NCI-H2081 (cell line): ENCODE measurements around the gene MYO16.
"Not testable (repeated sequence)": the region's sequence is repeated elsewhere in the genome, so short reads cannot be mapped to it uniquely, and the experiment has no call there.

Source experiments
- DNase-seq, 2 experiments: peaks; one replicate each; lab custom pipeline; 2025; lab: John Stamatoyannopoulos, UW

MYO16 gene

DNA sequence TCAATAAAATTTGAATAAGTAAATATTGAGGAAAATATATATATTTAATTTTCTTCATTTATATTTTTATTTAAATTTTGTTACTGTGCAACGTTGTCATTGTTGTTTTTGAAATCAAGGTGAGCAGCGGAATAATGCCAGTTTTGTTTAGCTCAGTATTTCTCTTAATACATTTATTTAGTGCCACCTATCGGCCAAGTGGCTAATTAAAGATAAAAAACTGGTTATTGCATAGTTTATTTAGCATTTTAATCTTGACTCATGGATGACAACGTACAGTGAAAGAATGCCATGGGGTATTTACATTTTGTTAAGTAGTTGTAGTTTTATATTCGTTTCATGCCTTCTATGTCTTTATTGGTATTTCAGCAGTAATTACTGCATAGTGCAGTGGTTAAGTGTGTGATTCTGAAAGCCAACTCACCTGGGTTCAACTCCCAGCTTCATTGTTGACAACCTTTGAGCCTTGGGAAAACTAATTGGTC, 265.9 kb downstream of the MYO16 start:
- peak; percentile 57 to 62 for DNase-seq

DNA sequence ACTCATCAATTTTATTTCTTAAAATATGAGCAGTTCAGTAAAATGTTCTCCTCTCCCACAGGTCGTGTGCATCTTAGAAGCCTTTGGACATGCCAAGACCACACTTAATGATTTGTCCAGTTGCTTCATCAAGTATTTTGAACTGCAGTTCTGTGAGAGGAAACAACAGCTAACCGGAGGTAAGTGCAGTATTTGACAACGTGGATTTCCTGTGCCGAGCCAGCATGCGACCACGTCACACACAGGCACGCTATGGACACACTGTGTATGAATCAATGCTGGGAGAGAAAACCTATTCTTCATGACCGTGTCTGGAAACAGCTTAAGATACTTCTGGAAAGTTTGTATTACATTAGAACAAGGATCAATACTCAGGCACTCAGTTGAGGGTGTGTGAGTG, 268.5 kb downstream of the MYO16 start:
- no peak for DNase-seq

DNA sequence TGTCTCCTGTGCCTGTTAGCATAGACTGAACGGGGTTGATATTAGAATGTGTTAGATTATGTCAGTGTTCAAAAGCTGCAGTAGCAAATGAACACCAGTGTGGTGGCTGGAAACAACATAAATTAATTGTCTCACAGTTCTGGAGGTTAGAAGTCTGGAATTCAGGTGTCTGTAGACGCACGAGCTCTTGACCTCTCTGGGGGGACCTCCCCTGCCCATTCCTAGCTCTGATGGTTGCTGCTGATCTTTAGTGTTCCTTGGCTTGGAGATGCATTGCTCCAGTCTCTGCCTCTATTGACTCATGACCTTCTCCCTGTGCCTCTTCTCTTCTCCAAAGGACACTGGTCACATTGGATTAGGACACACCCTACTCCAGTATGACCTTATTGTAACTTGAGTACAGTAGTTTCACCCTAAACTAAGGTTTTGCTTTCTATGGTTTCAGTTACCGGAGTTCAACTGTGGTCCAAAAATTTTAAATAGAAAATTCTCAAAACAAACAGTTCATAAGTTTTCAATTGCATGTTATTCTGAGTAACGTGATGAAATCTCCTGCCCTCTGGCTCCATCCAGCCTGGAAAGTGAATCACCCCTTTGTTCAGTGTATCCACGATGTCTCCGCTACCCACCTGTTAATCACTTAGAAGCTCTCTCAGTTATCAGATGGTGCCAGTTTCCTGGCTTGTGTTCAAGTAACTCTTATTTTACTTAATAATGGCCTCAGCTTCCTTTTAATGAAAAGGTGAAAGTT, 273.2 kb downstream of the MYO16 start:
- no peak for DNase-seq

GRCh38 chr13:108903613-108904012, 274.2 kb downstream of the MYO16 start:
- DNase-seq: no peak

DNA sequence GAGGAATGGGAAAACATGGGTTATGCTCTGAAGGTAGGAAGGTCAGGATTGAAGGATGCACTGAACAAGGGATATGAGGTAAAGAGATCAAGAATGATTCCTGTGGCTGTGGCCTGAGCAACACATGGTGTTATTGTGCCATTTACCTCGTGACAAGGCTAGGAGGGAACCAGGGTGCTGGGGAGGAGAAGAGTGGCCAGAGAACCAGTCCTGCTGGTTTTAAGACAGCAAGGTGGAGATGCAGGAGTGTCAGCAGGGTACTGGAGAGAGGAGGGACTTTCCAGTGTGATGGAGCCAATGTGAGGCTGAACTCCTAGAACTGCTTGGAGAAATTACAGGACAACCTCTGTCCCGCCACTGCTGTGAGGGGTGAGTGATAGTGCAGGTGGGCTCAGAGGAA, 282.4 kb downstream of the MYO16 start:
- DNase-seq: no peak

DNA sequence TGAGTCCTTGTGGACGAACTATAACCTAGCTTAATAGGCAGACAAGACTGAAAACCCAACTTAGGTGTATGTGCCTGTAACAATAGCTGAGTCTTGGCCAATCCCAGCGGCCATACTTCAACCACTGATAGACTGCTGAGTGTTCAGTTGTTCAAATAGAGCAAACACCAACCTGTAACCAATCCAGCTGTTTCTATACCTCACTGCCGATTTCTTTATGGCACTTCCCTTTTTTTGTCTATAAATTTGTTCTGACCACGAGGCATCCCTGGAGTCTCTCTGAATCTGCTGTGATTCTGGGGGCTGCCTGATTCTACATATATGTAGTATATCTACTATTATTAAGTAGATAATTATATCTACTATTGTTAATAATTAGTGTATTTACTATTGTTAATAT, 284.3 kb downstream of the MYO16 start:
- DNase-seq: not testable (repeated sequence)

DNA sequence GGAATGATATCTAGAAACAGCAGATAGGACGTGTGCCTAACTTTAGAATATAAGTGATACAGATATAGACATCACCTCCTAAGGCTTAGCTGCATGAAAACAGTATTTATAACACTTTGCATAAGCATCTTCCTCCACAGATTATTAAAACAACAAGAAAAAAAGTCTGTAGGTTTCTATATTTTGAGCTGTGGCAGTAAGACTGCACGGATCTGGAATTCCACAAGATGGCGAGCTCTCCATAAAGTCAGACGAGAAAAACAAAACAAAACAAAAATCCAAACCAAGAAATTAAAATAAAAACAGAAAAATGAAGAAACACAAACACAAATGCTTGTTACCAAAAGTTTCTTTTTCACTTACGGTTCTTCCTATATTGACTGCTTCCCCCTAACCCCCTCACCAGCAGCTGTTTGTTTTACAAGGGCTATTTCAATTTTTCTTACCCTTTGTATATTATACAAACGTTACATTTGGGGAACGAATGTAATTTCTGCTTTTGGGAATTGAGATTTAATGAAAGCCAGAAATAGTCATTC, 285.8 kb downstream of the MYO16 start:
- peak; percentile 20 to 50 for DNase-seq

- DNase-seq: peak; percentile 36 to 84
These were observed 286.5 kb downstream of the MYO16 start for GRCh38 chr13:108915634-108916512.

DNA sequence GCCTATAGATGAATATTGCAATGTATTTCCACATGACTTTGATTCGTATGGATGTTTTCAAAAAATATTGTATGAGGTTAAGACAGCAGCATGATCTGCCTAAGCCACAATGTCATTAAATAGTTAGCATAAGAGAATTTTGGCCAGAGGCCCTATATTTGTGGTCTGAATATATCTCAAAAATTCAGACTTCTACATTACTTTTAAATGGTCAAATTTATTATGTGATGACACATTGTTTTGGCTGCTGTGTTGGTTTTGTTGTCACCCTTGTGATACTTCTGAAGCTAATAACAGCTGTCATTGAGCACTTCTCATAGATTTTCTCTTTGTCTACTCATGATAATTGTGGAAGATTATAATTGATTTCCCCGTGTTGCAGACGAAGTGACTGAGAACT, 288.2 kb downstream of the MYO16 start:
- DNase-seq: peak in 1 of 2 experiments; percentile 16

DNA sequence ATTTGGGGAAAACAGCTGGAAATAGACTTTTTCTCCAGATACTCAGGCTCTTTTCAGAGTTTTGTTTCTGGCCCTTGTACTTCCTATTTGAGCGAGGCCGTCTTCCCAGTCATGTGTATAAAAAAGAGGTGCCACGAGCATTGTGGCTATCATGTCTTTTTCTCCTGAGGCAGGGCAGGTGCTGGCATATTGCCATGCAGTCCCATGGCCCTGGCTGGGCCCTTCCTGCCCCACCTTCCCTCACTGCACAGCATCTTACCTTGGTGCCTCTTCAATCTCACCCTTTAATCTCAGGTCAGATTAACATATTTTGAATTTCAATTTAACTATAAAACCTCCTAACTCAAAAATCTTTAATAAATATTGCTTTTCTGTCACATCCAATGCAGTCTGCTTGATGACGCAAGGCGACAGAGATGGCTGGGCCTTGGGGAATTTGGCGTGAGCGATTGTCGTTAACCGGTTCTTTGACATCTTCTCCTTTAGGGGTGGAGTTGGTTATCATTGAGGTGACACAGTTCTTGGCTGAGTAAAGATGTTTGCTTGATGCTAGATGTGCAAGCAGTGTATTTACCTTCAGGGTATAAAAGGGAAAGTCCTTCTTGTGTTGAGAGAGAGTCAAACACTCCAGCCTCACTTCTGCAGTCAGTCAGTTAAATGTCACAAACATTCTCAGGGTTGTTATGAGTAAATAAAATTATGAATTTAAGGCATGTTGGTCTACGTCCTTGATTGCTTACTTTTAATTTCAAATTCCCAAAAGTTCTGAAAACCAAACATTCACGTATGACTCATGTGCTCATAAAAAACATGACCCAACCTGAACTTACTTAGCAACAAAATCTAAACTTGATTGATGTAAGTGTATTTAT, 289.9 kb downstream of the MYO16 start:
- DNase-seq: no peak

- DNase-seq: no peak
These were observed 290.7 kb downstream of the MYO16 start for GRCh38 chr13:108920137-108920536.

DNA sequence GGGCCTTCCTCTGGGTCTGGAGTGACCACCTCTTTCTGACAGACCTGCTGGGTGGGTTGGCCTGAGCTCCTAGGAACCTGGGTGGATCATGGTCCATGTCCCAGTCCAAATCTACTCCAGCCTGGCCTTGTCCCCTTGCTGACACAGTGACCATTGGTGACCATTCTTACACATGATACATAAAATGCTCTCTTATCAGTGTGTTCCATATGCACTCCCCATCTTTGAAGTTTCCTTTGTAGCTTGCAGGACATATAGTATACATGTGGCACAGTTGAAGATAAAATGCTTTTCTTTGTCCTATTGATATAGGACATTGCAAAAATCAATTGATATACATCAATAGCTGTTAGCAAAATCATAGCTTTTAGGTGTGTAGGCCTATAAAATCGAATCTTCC, 291.8 kb downstream of the MYO16 start:
- no peak for DNase-seq

GRCh38 chr13:108922108-108922507, 292.7 kb downstream of the MYO16 start:
- DNase-seq: no peak

GRCh38 chr13:108923386-108924047, 294.1 kb downstream of the MYO16 start:
- no peak for DNase-seq

DNA sequence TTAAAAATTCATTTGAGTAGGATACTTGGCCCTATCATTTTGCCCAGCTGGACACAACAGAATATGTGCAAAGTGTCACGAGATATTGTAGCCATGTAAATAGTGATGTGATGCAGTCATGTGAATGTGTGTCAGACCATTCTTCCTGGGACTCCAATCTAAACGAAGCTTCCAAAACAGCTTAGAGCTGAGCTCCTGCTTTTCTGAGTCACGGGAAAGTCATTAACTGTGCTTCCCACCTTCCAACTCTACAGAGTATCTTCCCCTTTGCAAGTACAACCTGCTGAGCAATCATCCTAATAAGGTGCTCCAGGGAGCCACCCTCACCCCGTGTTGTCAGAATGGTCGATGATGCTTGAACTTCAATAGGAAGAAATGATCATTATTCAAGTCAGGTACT, 294.7 kb downstream of the MYO16 start:
- DNase-seq: no peak

- no peak for DNase-seq
These were observed 295.1 kb downstream of the MYO16 start for GRCh38 chr13:108924541-108924940.

GRCh38 chr13:108925070-108925469, 295.7 kb downstream of the MYO16 start:
- no peak for DNase-seq

DNA sequence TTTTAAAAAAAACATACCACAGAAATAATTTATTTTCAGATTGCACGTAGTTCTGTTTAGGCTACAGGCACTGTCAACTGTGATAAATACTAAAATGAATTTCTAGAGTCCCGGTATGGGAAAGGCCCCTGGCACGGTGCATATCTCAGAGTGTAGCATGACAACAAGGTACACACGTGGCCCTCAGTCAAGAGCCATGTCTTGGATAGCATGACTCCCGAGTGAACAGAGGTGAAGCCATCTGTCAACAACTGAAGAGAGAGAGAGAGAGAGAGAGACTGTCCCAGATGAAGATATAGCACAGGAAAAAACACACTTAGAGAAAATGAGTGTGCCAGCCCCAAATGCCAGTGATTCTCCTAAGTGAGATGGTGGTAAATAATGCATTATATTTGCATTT, 297.5 kb downstream of the MYO16 start:
- no peak for DNase-seq

GRCh38 chr13:108927615-108928014, 298.2 kb downstream of the MYO16 start:
- no peak for DNase-seq

- DNase-seq: peak in 1 of 2 experiments; percentile 33
These were observed 300.3 kb downstream of the MYO16 start for GRCh38 chr13:108929532-108930206.

DNA sequence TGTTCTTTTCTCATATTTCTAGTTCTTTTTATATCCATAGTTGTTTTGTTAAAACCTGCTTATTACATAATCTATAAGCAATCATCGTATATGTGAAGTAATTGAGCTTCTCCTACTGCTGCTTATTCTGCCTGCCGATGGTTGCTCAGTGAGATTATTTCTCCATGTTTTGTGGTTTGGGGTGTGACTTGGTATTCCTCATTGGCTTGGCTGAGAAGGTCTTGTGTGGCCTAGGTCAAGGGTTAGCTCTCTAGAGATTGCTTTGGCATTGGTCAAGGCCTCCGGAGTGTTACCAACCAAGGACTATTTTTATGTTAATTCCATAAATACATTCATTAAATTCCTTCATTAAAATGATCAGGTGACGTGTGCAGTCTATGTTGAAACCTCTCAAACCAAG, 302.8 kb downstream of the MYO16 start:
- no peak for DNase-seq
